Mesendoderm (in vitro differentiated cells): ENCODE results near the gene ZG16B.

Experiments used
- DNase-seq: peaks from one replicate; pipeline ENCODE4 v3.0.0; 2013
- H2AK5ac ChIP-seq: 2 replicates; pipeline ENCODE4 v1.6.1; 2013; ENCODE audit warnings: low read length, inconsistent platforms
- H2BK120ac ChIP-seq: 2 replicates; pipeline ENCODE4 v1.6.1; 2013; ENCODE audit warnings: low read depth, mild to moderate bottlenecking, low read length, moderate library complexity, mixed read lengths
- H2BK15ac ChIP-seq: replicated peaks from 2 replicates; pipeline ENCODE4 v1.6.1; 2013; ENCODE audit warnings: low read depth, mild to moderate bottlenecking, moderate library complexity
- H2BK5ac ChIP-seq: 2 replicates; pipeline ENCODE4 v1.6.1; 2013; ENCODE audit warnings: low read length, inconsistent platforms
- H3K18ac ChIP-seq: 2 replicates; pipeline ENCODE4 v1.6.1; 2013; ENCODE audit warnings: mild to moderate bottlenecking, low read length, mixed read lengths
- H3K23ac ChIP-seq: one replicate; pipeline ENCODE4 v1.6.1; 2013; ENCODE audit warnings: low read length
- H3K27ac ChIP-seq: 2 replicates; pipeline ENCODE4 v1.5.1; 2013; ENCODE audit warnings: low read depth, mild to moderate bottlenecking, inconsistent platforms, low read length, moderate library complexity
- H3K27me3 ChIP-seq: 2 replicates; pipeline ENCODE4 v1.6.1; 2013; ENCODE audit warnings: low read length, control low read depth, mild to moderate bottlenecking, inconsistent platforms; ENCODE audit not compliant: insufficient read depth, poor library complexity
- H3K36me3 ChIP-seq: 2 replicates; pipeline ENCODE4 v1.6.1; 2013; ENCODE audit warnings: low read length, inconsistent platforms; ENCODE audit not compliant: control insufficient read depth, insufficient read depth
- H3K4ac ChIP-seq: one replicate; pipeline ENCODE4 v1.6.1; 2013; ENCODE audit warnings: low read depth, mild to moderate bottlenecking, low read length, moderate library complexity
- H3K4me1 ChIP-seq: 2 replicates; pipeline ENCODE4 v1.6.1; 2013; ENCODE audit warnings: low read depth, low read length, inconsistent platforms; ENCODE audit not compliant: control insufficient read depth
- H3K4me2 ChIP-seq: 2 replicates; pipeline ENCODE4 v1.6.1; 2013; ENCODE audit warnings: low read length
- H3K4me3 ChIP-seq: 2 replicates; pipeline ENCODE4 v1.5.1; 2013; ENCODE audit warnings: mild to moderate bottlenecking, low read length
- H3K56ac ChIP-seq: one replicate; pipeline ENCODE4 v1.6.1; 2013; ENCODE audit warnings: low read length
- H3K79me1 ChIP-seq: 2 replicates; pipeline ENCODE4 v1.6.1; 2013; ENCODE audit warnings: low read length, inconsistent platforms
- H3K79me2 ChIP-seq: 2 replicates; pipeline ENCODE4 v1.6.1; 2013; ENCODE audit warnings: mild to moderate bottlenecking, low read length; ENCODE audit not compliant: control insufficient read depth, insufficient read depth
- H3K9ac ChIP-seq: 2 replicates; pipeline ENCODE4 v1.6.1; 2013; ENCODE audit warnings: low read length, inconsistent platforms
- H4K5ac ChIP-seq: one replicate; pipeline ENCODE4 v1.6.1; 2013; ENCODE audit warnings: low read length
- H4K8ac ChIP-seq: one replicate; pipeline ENCODE4 v1.6.1; 2013; ENCODE audit warnings: low read depth, mild to moderate bottlenecking, control low read depth, low read length, moderate library complexity
- WGBS: extraction: QIAGEN DNeasy Blood & Tissue Kit; methylation state at CpG from one replicate; pipeline ENCODE4 v1.1.7; 2013; ENCODE audit warnings: low lambda C conversion rate, missing lambda C conversion rate; ENCODE audit not compliant: insufficient coverage; ENCODE audit errors: extremely low coverage; 5-methylcytosine and 5-hydroxymethylcytosine counted together

ZG16B gene

DNA sequence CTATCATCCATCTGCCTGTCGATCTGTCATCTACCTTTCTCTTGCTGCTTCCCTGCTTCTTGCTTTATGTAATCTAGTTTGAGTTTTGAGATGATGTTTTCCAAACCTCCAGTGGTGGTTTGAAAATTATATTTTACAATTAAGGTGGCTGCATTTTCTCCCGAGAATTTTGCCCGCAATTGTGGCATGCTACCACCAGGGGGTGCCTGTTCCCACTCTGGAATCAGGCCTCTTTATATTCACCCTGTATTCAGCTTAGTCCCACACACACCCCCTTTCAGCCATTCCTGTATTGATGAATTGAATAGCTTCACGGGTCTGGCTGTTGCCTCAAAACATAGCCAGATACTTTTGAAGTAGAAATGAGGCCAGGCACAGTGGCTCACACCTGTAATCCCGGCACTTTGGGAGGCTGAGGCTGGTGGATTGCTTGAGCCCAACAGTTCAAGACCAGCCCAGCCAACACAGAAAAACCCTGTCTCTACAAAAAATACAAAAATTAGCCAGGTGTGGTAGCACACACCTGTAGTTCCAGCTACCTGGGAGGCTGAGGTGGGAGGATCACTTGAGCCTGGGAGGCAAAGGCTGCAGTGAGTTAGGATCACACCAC lies 24.7 kb downstream of the ZG16B start:
- WGBS, result no CpG with 5 or more reads among the region's 5 CpGs
- Histone ChIP-seq H3K4me3 (no peak overlapping the region), H3K56ac (no peak overlapping the region), H4K8ac (no peak overlapping the region), H4K5ac (no peak overlapping the region), H3K4ac (no peak overlapping the region), H3K79me2 (no peaks in the 10 kb centered on the region), H3K9ac (no peak overlapping the region), H3K36me3 (no peaks in the 10 kb centered on the region), H3K18ac (no peak overlapping the region), H2BK5ac (no peak overlapping the region), H3K79me1 (no peaks in the 10 kb centered on the region), H3K23ac (no peak overlapping the region), H2BK15ac (no peak overlapping the region), H2BK120ac (no peak overlapping the region), H3K4me1 (no peaks in the 10 kb centered on the region), H3K4me2 (no peak overlapping the region), H3K27me3 (no peaks in the 10 kb centered on the region), H3K27ac (no peak overlapping the region), H2AK5ac (no peak overlapping the region)
- no peak for DNase-seq

DNA sequence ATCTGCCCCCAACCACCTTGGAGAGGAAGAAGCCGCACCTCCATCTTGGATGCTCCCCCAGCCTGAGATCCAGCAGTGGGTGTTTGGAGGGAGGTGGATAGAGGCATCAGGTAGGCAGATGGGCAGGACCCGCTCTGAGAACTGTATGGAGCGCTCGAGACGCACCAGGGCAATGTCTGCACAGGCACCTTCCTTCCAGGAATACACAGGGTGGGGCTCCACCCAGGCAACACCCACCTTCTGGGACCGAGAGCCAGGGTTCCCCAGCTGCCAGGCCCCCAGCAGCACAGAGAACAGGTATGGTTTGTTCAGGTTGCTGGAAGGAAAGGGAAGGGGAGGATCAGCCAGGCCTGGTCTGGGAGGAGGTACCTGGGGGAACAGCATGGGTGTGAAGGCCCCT lies 25.4 kb downstream of the ZG16B start:
- H3K36me3 ChIP-seq, result no peaks in the 10 kb centered on the region
- no peaks in the 10 kb centered on the region for H3K79me1 ChIP-seq
- H3K9ac ChIP-seq, result no peak overlapping the region
- H2AK5ac ChIP-seq, result no peak overlapping the region
- no peak overlapping the region for H3K4me2 ChIP-seq
- H3K27ac ChIP-seq, result no peak overlapping the region
- H3K79me2 ChIP-seq, result no peaks in the 10 kb centered on the region
- no peak overlapping the region for H3K56ac ChIP-seq
- H3K4ac ChIP-seq, result no peak overlapping the region
- H3K23ac ChIP-seq, result no peak overlapping the region
- DNase-seq, result no peak
- H3K4me1 ChIP-seq, result no peaks in the 10 kb centered on the region
- H2BK120ac ChIP-seq, result no peak overlapping the region
- no peak overlapping the region for H3K18ac ChIP-seq
- H3K4me3 ChIP-seq, result no peak overlapping the region
- no CpG with 5 or more reads among the region's 6 CpGs for WGBS
- no peaks in the 10 kb centered on the region for H3K27me3 ChIP-seq
- H4K5ac ChIP-seq, result no peak overlapping the region
- H2BK5ac ChIP-seq, result no peak overlapping the region
- no peak overlapping the region for H2BK15ac ChIP-seq
- no peak overlapping the region for H4K8ac ChIP-seq

DNA sequence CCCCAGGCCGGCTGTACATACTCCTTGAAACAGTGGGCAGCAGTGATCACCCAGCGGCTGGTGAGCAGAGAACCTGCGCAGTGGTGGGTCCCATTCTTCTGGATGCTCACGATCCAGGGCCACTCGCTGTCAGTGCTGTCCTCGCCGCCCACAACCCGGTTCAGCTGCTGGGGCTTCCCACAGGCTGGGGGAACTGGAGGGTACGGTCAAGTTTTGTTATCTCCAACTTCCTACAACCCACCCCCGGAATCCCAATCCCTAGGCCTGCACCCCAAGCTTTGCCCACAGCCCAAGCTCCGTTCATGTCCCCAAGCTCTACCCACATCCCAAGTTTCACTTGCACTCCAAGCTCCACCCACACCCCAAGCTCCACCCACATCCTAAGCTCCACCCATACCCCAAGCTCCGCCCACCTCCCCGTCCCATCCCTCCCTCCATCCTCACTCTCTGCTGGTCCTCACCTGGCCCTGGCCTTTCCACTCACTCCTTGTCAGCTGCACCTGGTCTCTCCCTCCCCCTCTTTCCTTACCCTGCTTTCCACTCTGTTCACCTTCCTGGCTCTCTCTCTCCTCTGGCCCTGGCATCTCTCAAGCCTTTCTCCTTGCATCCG lies 26.1 kb downstream of the ZG16B start:
- H3K56ac ChIP-seq, result no peak overlapping the region
- no peak overlapping the region for H4K8ac ChIP-seq
- H3K4me3 ChIP-seq, result no peak overlapping the region
- no peak overlapping the region for H3K9ac ChIP-seq
- H3K4ac ChIP-seq, result no peak overlapping the region
- H2BK15ac ChIP-seq, result no peak overlapping the region
- peak; percentile 40 for DNase-seq
- H3K27ac ChIP-seq, result no peak overlapping the region
- no peak overlapping the region for H3K18ac ChIP-seq
- no peaks in the 10 kb centered on the region for H3K79me1 ChIP-seq
- H2BK5ac ChIP-seq, result no peak overlapping the region
- H3K4me1 ChIP-seq, result no peaks in the 10 kb centered on the region
- no peak overlapping the region for H4K5ac ChIP-seq
- no peak overlapping the region for H2BK120ac ChIP-seq
- H3K36me3 ChIP-seq, result no peaks in the 10 kb centered on the region
- H3K23ac ChIP-seq, result no peak overlapping the region
- H3K27me3 ChIP-seq, result no peaks in the 10 kb centered on the region
- no peak overlapping the region for H3K4me2 ChIP-seq
- H2AK5ac ChIP-seq, result no peak overlapping the region
- WGBS, result no CpG with 5 or more reads among the region's 14 CpGs
- no peaks in the 10 kb centered on the region for H3K79me2 ChIP-seq

DNA sequence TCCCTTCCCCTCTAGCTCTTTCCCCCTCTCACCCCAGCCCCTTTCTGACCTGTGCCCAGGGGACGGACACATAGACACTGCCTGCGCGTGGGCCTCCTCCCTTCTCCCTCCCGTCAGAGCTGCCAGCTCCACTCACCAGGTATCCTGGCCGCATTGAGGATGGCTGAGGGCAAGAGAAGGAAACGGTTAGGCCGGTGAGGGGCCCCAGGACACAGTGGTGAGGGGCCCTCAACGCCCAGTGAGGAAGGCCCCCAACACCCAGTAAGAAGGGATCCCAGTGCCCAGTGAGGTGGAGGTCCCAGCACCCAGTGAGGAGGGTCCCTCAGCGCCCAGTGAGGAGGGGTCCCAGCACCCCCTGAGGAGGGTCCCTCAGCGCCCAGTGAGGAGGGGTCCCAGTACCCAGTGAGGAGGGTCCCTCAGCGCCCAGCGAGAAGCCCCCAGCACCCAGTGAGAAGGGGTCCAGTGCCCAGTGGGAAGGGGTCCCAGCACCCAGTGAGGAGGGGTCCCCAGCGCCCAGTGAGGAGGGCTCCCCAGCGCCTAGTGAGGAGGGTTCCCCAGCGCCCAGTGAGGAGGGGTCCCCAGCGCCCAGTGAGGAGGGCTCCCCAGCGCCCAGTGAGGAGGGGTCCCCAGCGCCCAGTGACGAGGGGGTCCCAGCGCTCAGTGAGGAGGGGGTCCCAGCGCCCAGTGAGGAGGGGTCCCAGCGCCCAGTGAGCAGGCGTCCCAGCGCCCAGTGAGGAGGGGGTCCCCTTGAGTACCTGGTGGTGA lies 26.8 kb downstream of the ZG16B start:
- no peak overlapping the region for H3K4me3 ChIP-seq
- H4K5ac ChIP-seq, result no peak overlapping the region
- no peak overlapping the region for H3K4ac ChIP-seq
- no peak overlapping the region for H3K4me2 ChIP-seq
- no peak overlapping the region for H3K56ac ChIP-seq
- H3K4me1 ChIP-seq, result no peaks in the 10 kb centered on the region
- no peaks in the 10 kb centered on the region for H3K36me3 ChIP-seq
- H2AK5ac ChIP-seq, result no peak overlapping the region
- no peak overlapping the region for H3K9ac ChIP-seq
- H4K8ac ChIP-seq, result no peak overlapping the region
- DNase-seq, result no peak
- no peak overlapping the region for H2BK120ac ChIP-seq
- no CpG with 5 or more reads among the region's 24 CpGs for WGBS
- H2BK15ac ChIP-seq, result no peak overlapping the region
- no peaks in the 10 kb centered on the region for H3K79me1 ChIP-seq
- H2BK5ac ChIP-seq, result no peak overlapping the region
- no peaks in the 10 kb centered on the region for H3K79me2 ChIP-seq
- H3K27me3 ChIP-seq, result no peaks in the 10 kb centered on the region
- no peak overlapping the region for H3K23ac ChIP-seq
- H3K18ac ChIP-seq, result no peak overlapping the region
- no peak overlapping the region for H3K27ac ChIP-seq

DNA sequence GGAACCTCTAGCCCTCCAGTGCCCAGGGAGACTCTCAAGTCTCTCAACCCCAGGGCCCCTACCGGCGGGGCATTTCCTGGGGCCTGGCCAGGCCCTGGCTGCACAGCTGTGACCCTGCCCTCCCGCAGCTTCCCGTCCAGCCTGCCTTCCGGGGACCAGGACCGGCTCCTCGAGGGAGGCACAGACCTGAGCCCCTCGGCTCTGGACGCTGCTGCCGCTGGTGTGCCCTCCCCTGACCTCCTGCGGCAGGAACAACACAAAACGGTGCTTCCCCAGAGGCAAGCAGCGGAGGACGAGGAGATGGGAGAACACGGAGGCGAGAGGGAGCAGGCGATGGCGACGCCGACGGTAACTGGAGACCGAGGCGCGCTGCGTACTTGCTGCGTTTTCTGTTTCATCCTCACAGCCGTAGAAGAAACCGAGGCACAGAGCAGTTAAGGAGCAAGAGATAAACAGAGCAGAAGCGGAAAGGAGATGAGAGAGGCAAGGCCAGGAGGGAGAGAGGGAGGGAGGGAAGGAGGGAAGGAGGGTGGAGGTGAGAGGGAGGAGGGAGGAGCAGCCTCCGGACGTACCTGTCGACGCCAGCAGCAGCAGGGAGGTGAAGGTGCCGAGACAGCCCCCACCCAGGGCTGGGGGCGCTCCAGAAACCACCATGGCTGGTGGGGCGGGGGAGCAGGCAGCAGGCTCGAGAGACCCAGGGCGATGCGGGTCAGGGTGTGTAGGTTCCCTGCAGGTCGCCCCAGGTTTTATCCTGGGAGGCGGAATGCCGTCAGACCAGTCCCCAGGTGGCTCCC lies 27.5 kb downstream of the ZG16B start, which contains the start of gene PRSS22:
Gene PRSS22, minus strand, starts transcription at position 720 of the 794 bp plus-strand sequence. Its CDS starts 66 bp downstream, at position 654.
- Histone ChIP-seq H3K4ac (no peak within 1 kb of the TSS), H3K79me2 (no peaks in the 10 kb centered on the region), H3K56ac (peak within 1 kb of the TSS; percentile 89), H2BK120ac (no peak within 1 kb of the TSS), H2BK5ac (no peak within 1 kb of the TSS), H3K4me3 (no peak within 1 kb of the TSS), H2BK15ac (no peak within 1 kb of the TSS), H3K27ac (no peak within 1 kb of the TSS), H2AK5ac (no peak within 1 kb of the TSS), H3K36me3 (no peaks in the 10 kb centered on the region), H3K18ac (no peak within 1 kb of the TSS), H3K4me1 (no peaks in the 10 kb centered on the region), H4K8ac (no peak within 1 kb of the TSS), H3K23ac (peak within 1 kb of the TSS; percentile 66), H3K27me3 (no peaks in the 10 kb centered on the region), H3K9ac (peak within 1 kb of the TSS; percentile 64), H3K79me1 (no peaks in the 10 kb centered on the region), H4K5ac (no peak within 1 kb of the TSS), H3K4me2 (peak within 1 kb of the TSS; percentile 78)
- WGBS, result no CpG with 5 or more reads among the region's 42 CpGs
- peak; percentile 51 for DNase-seq
